NOMO-1 (cell line): ENCODE data around the gene MED12L.

Experiments
- DNase-seq, 2 experiments: peaks; one replicate each; lab custom pipeline; 2025; ENCODE audit not compliant: unreplicated experiment in 2 of 2; lab: John Stamatoyannopoulos, UW

Gene MED12L

GRCh38 chr3:151283907-151284461, 198.5 kb downstream of the MED12L start:
- no peak for DNase-seq

GRCh38 chr3:151285940-151286339, 200.5 kb downstream of the MED12L start:
- no peak for DNase-seq

DNA sequence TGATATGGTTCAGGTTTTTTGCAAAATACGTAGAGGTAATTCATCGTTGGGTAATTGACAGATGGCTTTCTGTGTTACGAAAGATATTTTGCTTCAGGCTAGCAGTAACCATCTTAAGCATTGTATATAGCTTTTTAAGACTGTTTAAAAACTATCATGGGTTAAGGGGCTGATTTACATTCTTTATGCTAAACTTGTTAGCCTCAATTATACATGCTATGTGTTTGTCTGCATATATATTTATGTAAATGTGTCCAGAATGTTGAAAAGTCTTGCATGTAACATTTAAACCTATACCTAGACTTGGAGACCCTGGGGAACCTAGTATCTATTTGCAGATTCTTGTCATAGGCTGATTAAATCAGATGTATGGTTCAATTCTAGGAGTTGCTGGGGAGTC, 204.0 kb downstream of the MED12L start:
- no peak for DNase-seq

DNA sequence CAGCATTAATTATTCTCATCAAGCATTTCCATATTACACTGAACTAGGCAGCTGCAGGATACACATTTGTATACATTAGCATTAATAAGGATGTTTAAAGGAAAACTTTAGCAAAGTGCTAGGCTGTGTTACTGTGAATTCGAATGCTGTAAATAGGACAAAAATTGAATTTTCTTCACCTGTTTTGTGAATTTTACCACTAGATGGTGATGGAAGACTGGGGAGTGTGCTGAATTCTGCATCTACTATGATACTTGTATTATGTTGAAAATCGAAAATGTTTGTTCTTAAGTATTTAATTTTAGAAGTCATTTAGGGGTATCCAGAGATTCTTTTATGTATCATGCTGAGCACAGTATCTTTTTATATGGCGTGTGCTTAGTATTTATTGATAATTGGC, 205.2 kb downstream of the MED12L start:
- peak; percentile 30 to 66 for DNase-seq

DNA sequence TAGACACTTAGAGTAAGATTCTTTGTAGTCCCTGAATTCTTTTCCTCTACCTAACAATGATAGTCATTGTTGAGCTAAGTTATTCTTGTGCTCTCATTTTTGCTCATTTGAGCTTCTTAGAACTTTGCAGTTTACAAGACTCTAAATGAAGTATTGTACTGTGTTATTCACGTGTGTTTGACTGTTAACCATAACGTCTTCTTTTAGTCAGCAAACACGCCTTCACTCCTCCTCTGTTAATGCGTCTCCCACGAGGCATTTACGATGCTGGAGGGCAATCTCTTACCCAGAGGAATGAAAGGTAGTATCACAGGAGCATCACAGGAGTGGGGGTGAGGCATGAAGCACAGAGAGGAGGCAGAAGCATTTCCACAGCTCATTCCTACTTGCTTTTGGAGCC, 207.7 kb downstream of the MED12L start:
- no peak for DNase-seq

DNA sequence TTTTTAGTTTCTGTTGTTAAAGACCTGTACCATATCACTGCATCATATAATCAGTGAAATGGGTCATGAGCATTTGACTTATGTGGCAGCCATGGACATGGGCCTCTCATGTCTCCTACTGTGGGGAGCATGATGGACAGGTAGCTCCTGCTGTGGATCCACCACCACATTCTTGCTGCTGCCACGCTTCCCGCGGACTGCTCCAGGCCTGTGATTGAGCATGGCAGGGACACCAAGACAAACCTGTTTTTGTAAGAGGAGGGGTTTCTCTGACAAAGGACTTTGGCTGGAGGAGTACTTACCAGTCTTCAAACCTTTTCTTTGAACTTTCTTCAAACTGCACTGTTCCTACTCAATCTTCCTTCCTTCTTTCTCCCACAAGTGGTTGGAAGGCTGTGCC, 210.8 kb downstream of the MED12L start:
- no peak for DNase-seq

- no peak for DNase-seq
These were observed 212.0 kb downstream of the MED12L start for GRCh38 chr3:151297429-151297828.

- DNase-seq = no peak
These were observed 213.5 kb downstream of the MED12L start for GRCh38 chr3:151299006-151299405.

- DNase-seq = no peak
These were observed 215.1 kb downstream of the MED12L start for GRCh38 chr3:151300539-151300938.

DNA sequence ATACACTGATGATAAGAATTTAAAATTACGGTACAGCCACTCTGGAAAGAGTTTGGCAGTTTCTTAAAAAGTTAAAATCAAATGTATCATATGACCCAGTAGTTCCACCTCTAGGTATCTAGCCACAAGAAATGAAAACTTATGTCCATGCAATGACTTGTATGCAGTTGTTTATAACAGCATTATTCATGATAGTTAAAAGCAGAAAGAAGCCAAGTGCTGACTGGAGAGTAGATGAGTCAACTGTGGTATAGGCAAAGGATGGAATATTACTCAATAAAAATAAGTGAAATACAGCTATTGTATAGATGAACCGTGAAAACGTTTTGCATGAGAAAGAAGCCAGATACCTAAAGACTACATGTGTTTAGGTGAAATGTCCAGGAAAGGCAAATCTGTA, 216.3 kb downstream of the MED12L start:
- DNase-seq = peak in 1 of 2 experiments; percentile 39

- DNase-seq = no peak
These were observed 218.3 kb downstream of the MED12L start for GRCh38 chr3:151303751-151304150.

- DNase-seq = no peak
These were observed 219.8 kb downstream of the MED12L start for GRCh38 chr3:151305060-151305774.

DNA sequence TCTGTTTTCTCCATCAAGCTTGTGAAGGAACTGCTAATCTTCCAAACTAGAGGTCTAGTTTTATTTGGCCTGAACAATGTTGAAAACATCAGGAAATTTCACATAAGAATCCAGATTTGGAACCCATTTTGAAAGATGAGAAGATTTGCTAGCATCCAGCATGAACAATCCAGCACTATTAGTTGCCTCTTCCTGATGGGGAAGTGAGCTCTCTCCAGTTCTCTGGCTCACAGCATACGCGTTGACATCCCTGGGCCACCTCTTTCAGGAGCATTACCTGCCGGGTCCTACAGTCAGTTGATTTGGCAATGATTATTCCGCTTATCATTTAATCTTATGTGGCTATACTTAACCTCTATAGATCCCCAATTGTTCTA, 220.3 kb downstream of the MED12L start:
- DNase-seq = no peak

- no peak for DNase-seq
These were observed 220.8 kb downstream of the MED12L start for GRCh38 chr3:151306168-151306810.

GRCh38 chr3:151307131-151307530, 221.7 kb downstream of the MED12L start:
- DNase-seq = no peak

DNA sequence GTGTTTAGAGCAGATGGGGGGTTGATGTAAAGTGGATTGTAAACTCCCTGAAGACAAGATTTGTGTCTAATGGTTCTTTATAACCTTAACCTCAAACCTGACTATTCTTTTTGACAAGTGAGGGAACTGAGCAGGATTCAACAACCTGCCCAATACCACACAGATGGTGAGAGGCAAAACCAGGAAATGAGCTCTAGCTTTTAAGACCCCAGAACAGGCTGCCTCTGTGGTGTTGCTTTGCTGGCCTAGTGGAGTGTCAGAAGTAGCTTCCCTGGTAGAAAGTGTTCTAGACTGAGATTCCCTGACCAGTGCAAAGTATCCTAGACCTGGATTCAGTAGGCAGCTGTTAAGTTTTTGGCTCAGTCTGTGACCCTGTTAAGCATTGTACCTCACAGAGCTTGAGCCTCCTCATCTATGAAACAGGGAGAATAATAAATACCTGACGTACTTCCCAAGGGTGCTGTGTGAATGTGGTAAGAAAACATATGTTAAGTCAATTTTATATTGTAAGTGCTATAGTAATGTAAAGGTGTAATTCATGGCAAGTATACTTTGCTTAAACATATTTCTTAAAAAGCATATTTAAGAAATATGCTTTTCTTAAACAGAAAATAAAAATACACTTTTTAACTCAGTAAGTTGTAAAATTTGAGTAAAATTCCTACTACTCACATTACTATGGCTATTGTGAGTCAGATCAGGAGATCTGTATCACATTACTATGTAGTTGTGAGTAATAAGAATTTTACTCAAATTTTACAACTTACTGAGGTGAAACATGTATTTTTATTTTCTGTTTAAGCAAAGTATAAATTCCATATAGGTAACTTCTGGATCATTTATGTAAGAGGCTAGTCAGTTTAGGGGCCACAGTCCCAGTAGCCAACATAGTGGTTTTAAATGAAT, 222.4 kb downstream of the MED12L start:
- no peak for DNase-seq

GRCh38 chr3:151309566-151309965, 224.1 kb downstream of the MED12L start:
- DNase-seq = no peak

- no peak for DNase-seq
These were observed 227.5 kb downstream of the MED12L start for GRCh38 chr3:151312972-151313371.

- DNase-seq = no peak
These were observed 228.7 kb downstream of the MED12L start for GRCh38 chr3:151314137-151314536.

GRCh38 chr3:151314593-151314992, 229.1 kb downstream of the MED12L start:
- no peak for DNase-seq

DNA sequence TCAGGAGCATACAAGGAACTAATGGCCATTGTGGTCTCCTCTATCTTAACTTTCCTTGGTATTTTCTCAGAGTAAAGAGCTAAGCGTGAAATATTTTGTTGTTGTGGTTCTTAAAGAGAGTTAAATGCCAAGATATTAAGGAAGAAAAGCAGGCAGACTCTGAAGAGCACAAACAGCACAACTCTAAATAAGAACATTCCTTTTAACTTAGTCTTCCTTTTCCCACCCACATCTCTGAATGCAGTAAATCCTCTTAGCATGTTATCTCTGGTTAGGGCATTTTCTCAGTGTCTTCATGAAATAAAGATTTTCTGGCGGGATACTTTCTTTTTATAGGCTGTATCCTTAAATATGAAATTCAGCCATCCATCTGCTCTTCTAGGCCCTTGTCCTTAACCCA, 229.7 kb downstream of the MED12L start:
- no peak for DNase-seq
